Neural cell (in vitro differentiated cells): Measurements from ENCODE around the gene PNPLA2. TPM values are rescaled to one million over a fixed set of nuclear protein-coding genes. Genes with fewer than 3 reads are reported as not detected.

Experiments used
- H2AFZ ChIP-seq: fragments of 200-600, 300-800 bp; sonication (generic), shearing (Covaris generic); 2 replicates; pipeline ENCODE4 v1.6.0; 2014; ENCODE audit warnings: low read depth, mild to moderate bottlenecking, antibody characterized with exemption, low read length, moderate library complexity
- H3F3A ChIP-seq: fragments of 200-600 bp; shearing (Covaris generic); 2 replicates; pipeline ENCODE4 v1.6.1; 2016; ENCODE audit warnings: mild to moderate bottlenecking, moderate library complexity, mixed read lengths, antibody characterized with exemption, low read length; ENCODE audit not compliant: insufficient read depth, poor library complexity, severe bottlenecking
- H3K27ac ChIP-seq: fragments of 200-600, 300-800 bp; sonication (generic), shearing (Covaris generic); 2 replicates; pipeline ENCODE4 v1.5.1; 2014; ENCODE audit warnings: mild to moderate bottlenecking, low read length, moderate library complexity
- H3K27me3 ChIP-seq: fragments of 300-800, 200-600 bp; sonication (generic), shearing (Covaris generic); 2 replicates; pipeline ENCODE4 v1.6.0; 2014; ENCODE audit warnings: mild to moderate bottlenecking, low read depth, low read length, moderate library complexity; ENCODE audit not compliant: insufficient read depth
- H3K36me3 ChIP-seq: fragments of 300-800, 200-600 bp; sonication (generic), shearing (Covaris generic); 2 replicates; pipeline ENCODE4 v1.5.1; 2014; ENCODE audit warnings: mild to moderate bottlenecking, antibody characterized with exemption, low read length, moderate library complexity; ENCODE audit not compliant: insufficient read depth
- H3K4me2 ChIP-seq: fragments of 300-800, 200-600 bp; sonication (generic), shearing (Covaris generic); 2 replicates; pipeline ENCODE4 v1.6.0; 2014; ENCODE audit warnings: mild to moderate bottlenecking, low read length
- H3K4me3 ChIP-seq: fragments of 300-800, 200-600 bp; sonication (generic), shearing (Covaris generic); 2 replicates; pipeline ENCODE4 v1.5.1; 2014; ENCODE audit warnings: mild to moderate bottlenecking, low read length, moderate library complexity
- H3K79me2 ChIP-seq: fragments of 200-600 bp; shearing (Covaris generic); replicated peaks from 2 replicates; pipeline ENCODE4 v1.6.0; 2014; ENCODE audit warnings: mild to moderate bottlenecking, low read length, moderate library complexity; ENCODE audit not compliant: insufficient read depth
- H3K9ac ChIP-seq: fragments of 300-800, 200-600 bp; sonication (generic), shearing (Covaris generic); 2 replicates; pipeline ENCODE4 v1.6.1; 2016; ENCODE audit warnings: mild to moderate bottlenecking, low read length, mixed read lengths
- H3K9me2 ChIP-seq: fragments of 200-600 bp; shearing (Covaris generic); 2 replicates; pipeline ENCODE4 v1.6.1; 2016; ENCODE audit warnings: mild to moderate bottlenecking, low read length, mixed read lengths; ENCODE audit not compliant: insufficient read depth
- H3K9me3 ChIP-seq: fragments of 200-600, 300-800 bp; sonication (generic), shearing (Covaris generic); 2 replicates; pipeline ENCODE4 v1.6.1; 2016; ENCODE audit warnings: mild to moderate bottlenecking, mixed run types, low read length, moderate library complexity, mixed read lengths
- H4K20me1 ChIP-seq: fragments of 200-600 bp; shearing (Covaris generic); 2 replicates; pipeline ENCODE4 v1.6.1; 2016; ENCODE audit warnings: mild to moderate bottlenecking, mixed run types; ENCODE audit not compliant: insufficient read depth
- CTCF ChIP-seq: fragments of 450-650 bp; IDR thresholded peaks from 2 replicates; pipeline ENCODE4 v1.5.1; 2014; ENCODE audit warnings: antibody characterized with exemption, mild to moderate bottlenecking, moderate library complexity; ENCODE audit not compliant: poor library complexity, severe bottlenecking
- EP300 ChIP-seq: fragments of 450-650 bp; conservative IDR thresholded peaks from 2 replicates; pipeline ENCODE4 v1.6.1; 2014; ENCODE audit warnings: antibody characterized with exemption, mild to moderate bottlenecking, moderate library complexity; ENCODE audit not compliant: poor library complexity, severe bottlenecking
- EZH2 ChIP-seq: fragments of 200-600, 300-800 bp; shearing (Covaris generic), sonication (generic); IDR thresholded peaks from 2 replicates; pipeline ENCODE4 v1.6.1; 2014; ENCODE audit warnings: antibody characterized with exemption, low read length, borderline replicate concordance, mild to moderate bottlenecking; ENCODE audit not compliant: insufficient read depth, poor library complexity, severe bottlenecking
- MXI1 ChIP-seq: fragments of 450-650 bp; conservative IDR thresholded peaks from 2 replicates; pipeline ENCODE4 v1.6.1; 2014; ENCODE audit warnings: antibody characterized with exemption, mild to moderate bottlenecking; ENCODE audit not compliant: poor library complexity, severe bottlenecking
- POLR2AphosphoS5 ChIP-seq: IDR thresholded peaks from 2 replicates; pipeline ENCODE4 v1.6.1; 2012
- RAD21 ChIP-seq: fragments of 450-650 bp; conservative IDR thresholded peaks from 2 replicates; pipeline ENCODE4 v1.6.1; 2014; ENCODE audit warnings: antibody characterized with exemption, mild to moderate bottlenecking, moderate library complexity
- SMC3 ChIP-seq: fragments of 450-650 bp; conservative IDR thresholded peaks from 2 replicates; pipeline ENCODE4 v1.6.1; 2014; ENCODE audit warnings: antibody characterized with exemption, mild to moderate bottlenecking, moderate library complexity; ENCODE audit not compliant: poor library complexity
- TAF1 ChIP-seq: IDR thresholded peaks from 2 replicates; pipeline ENCODE4 v1.6.1; 2012; ENCODE audit warnings: low read depth
- polyA plus RNA-seq: library from polyadenylated mRNA; depleted of rRNA; stranded (reverse); fragments of >200 nt; gene quantifications from 2 replicates; pipeline ENCODE4 v1.2.3, GENCODE V29; 2014
- TF ChIP-seq, protein P1 (sequence below): IDR thresholded peaks from 2 replicates; pipeline ENCODE4 v1.6.1; 2012; ENCODE audit warnings: borderline replicate concordance

Gene PNPLA2
- polyA plus RNA-seq, 1 donor from 2014 or later = 7.8 TPM

GRCh38 chr11:837189-837989 is 18.7 kb downstream of the PNPLA2 start:
- TF ChIP-seq, protein P1, sequence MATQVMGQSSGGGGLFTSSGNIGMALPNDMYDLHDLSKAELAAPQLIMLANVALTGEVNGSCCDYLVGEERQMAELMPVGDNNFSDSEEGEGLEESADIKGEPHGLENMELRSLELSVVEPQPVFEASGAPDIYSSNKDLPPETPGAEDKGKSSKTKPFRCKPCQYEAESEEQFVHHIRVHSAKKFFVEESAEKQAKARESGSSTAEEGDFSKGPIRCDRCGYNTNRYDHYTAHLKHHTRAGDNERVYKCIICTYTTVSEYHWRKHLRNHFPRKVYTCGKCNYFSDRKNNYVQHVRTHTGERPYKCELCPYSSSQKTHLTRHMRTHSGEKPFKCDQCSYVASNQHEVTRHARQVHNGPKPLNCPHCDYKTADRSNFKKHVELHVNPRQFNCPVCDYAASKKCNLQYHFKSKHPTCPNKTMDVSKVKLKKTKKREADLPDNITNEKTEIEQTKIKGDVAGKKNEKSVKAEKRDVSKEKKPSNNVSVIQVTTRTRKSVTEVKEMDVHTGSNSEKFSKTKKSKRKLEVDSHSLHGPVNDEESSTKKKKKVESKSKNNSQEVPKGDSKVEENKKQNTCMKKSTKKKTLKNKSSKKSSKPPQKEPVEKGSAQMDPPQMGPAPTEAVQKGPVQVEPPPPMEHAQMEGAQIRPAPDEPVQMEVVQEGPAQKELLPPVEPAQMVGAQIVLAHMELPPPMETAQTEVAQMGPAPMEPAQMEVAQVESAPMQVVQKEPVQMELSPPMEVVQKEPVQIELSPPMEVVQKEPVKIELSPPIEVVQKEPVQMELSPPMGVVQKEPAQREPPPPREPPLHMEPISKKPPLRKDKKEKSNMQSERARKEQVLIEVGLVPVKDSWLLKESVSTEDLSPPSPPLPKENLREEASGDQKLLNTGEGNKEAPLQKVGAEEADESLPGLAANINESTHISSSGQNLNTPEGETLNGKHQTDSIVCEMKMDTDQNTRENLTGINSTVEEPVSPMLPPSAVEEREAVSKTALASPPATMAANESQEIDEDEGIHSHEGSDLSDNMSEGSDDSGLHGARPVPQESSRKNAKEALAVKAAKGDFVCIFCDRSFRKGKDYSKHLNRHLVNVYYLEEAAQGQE = no peak
- no peak for TF ChIP-seq MXI1
- no peak for TF ChIP-seq EP300
- no peak for TF ChIP-seq EZH2
- TF ChIP-seq SMC3 = no peak
- TF ChIP-seq POLR2AphosphoS5 = no peak
- no peak for TF ChIP-seq TAF1
- TF ChIP-seq CTCF = no peak
- no peak for TF ChIP-seq RAD21
- H3K27me3 ChIP-seq = no peaks in the 10 kb centered on the region
- H3K9me3 ChIP-seq = no peaks in the 10 kb centered on the region
- H3K9ac ChIP-seq = no peak overlapping the region
- no peaks in the 10 kb centered on the region for H3K36me3 ChIP-seq
- H3K4me3 ChIP-seq = no peak overlapping the region
- H3K9me2 ChIP-seq = no peaks in the 10 kb centered on the region
- H3K4me2 ChIP-seq = no peak overlapping the region
- H3K27ac ChIP-seq = no peak overlapping the region
- no peaks in the 10 kb centered on the region for H3F3A ChIP-seq
- H4K20me1 ChIP-seq = no peaks in the 10 kb centered on the region
- peaks cover 12% of the 10 kb centered on the region for H3K79me2 ChIP-seq
- no peak overlapping the region for H2AFZ ChIP-seq

GRCh38 chr11:837990-838307 is 19.2 kb downstream of the PNPLA2 start:
- no peak overlapping the region for H3K4me2 ChIP-seq
- no peaks in the 10 kb centered on the region for H3F3A ChIP-seq
- no peak overlapping the region for H3K9ac ChIP-seq
- TF ChIP-seq, protein P1 = no peak
- TF ChIP-seq EP300 (no peak), EZH2 (no peak), CTCF (no peak), SMC3 (no peak), RAD21 (no peak), POLR2AphosphoS5 (no peak), TAF1 (no peak), MXI1 (no peak)
- no peaks in the 10 kb centered on the region for H3K36me3 ChIP-seq
- no peak overlapping the region for H2AFZ ChIP-seq
- H3K79me2 ChIP-seq = peaks cover 12% of the 10 kb centered on the region
- H3K9me2 ChIP-seq = no peaks in the 10 kb centered on the region
- H3K9me3 ChIP-seq = no peaks in the 10 kb centered on the region
- H3K4me3 ChIP-seq = no peak overlapping the region
- H4K20me1 ChIP-seq = no peaks in the 10 kb centered on the region
- H3K27me3 ChIP-seq = no peaks in the 10 kb centered on the region
- no peak overlapping the region for H3K27ac ChIP-seq
